T follicular helper cell (primary cell): ENCODE results near the gene CSRP1.
"Not testable (repeated sequence)": the region's sequence is repeated elsewhere in the genome, so short reads cannot be mapped to it uniquely, and the experiment has no call there.

Experiments
- DNase-seq: peaks from one replicate; pipeline ENCODE4 v3.0.0-alpha.2; 2020; ENCODE audit warnings: low read depth
- total RNA-seq, 2 experiments: gene quantifications; one replicate each; lab custom pipeline; 2026; lab: John Stamatoyannopoulos, UW

CSRP1 gene
- 45.1 to 56.7 reads per million in 2 experiments for total RNA-seq

DNA sequence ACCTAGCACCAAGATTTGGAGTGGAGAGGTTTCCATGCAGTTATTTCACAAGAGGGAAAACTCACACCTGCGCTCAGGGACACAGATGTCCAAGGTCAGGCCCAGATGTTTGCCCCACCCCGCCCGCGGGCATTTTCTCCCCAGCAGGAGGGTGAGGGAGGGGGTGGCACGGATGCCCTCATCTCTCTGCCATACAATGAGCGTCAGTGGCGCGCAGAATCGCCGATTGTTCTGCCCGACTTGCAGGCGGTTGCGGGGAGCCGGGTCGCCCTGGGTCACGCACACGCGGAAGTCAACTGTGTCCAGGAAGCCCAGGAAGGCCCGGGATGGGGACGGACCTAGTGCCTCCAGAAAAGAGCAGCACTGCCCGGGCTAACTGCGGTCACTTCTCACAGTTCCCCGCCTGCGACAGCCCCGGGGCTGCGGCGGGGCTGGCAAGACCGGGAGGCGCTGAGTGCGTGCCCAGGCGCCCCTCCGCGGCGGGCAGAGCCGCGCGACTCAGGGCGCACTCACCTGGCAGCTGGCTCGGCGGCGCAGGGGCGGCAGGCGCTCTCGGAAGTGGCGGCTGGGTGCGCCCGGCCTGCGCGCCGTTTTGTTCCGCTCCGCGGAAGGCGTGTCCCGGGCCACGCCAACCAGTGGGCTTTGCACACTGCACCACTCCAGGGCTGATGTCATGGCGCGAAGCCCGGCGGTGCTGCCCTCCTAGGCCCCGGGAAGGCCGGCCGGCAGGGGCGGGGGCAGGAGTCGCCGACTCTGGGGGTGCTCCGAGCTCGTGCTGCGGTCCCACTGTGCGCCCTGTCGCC is at the start of gene CSRP1:
Gene CSRP1, minus strand, starts transcription at position 567 of the 803 bp plus-strand sequence. CDS start 10,820 bp downstream, outside the sequence.
- DNase-seq, result peak; percentile 69

- DNase-seq, result no peak
Observed at GRCh38 chr1:201555593-201555945, 48.6 kb upstream of the CSRP1 start.

DNA sequence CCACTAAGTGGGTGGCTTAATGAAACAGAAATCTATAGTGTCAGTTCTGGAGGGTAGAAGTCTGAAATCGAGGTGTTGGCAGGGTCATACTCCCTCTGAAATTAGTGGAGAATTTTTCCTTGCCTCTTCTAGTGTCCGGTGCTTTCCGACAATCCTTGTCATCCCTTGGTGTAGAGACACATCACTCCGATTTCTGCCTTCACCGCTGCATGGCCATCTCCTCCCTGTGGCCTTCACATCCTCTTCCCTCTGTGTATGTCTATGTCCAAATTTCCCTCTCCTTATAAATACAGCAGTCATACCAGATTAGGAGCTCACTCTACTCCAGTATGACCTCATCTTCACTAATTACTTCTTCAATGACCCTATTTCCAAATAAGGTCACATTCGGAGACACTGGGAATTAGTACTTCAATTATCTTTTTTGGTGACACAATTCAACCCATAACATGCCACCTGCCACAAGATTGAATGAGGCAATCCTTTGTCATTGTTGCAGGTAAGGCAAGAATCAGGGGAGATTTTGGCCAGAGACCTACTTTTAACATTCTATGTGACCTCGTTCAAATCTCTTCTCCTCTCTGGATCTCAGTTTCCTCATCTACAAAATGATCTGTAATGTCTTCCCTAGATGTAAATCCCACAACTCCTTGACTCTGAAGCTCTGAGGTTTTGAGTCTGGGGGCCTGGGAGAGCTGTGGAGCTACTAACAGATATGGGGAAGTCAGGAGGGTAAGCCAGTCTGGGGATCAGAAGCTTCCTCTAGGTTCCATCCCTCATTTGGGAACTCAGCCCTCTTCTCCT is 48.1 kb upstream of the CSRP1 start:
- no peak for DNase-seq

- no peak for DNase-seq
Observed at GRCh38 chr1:201554190-201554600, 47.3 kb upstream of the CSRP1 start.

GRCh38 chr1:201553496-201554189 is 46.7 kb upstream of the CSRP1 start:
- DNase-seq, result no peak

DNA sequence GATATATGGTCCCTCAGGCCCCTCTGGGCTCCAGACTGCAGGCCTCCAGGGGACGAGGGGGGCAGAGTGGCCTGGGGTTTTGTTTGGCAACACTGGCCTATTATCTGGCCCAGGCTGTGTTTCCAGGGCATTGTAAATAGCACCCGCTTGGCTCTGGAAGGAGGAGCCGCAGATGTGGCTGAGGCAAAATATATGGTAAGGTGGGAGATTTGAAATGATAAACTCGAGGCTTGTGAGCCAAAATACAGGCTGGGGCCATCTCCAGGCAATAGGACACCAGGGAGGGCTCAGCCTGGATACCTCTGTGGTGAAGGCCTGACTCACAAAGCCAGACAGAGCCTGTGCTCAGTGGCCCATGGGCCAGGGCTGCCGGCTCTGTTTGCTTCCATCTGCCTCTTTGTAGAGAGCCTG is 46.0 kb upstream of the CSRP1 start:
- DNase-seq, result no peak

GRCh38 chr1:201551877-201552731 is 45.2 kb upstream of the CSRP1 start:
- no peak for DNase-seq

DNA sequence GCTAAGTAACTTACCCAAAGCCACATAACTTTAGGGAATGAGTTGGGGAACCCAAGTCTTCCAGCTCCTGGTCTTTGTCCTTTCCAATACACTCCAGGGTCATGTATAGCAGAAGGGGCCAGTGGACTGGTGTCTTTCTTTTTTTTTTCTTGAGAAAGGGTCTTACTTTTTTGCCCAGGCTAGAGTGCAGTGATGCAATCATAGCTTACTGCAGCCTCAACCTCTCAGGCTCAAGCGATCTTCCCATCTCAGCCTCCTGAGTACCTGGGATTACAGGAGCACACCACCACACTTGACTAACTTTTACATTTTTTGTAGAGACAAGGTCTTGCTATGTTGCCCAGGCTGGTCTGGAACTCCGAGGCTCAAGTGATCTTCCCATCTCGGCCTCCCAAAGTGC is 44.2 kb upstream of the CSRP1 start:
- no peak for DNase-seq

DNA sequence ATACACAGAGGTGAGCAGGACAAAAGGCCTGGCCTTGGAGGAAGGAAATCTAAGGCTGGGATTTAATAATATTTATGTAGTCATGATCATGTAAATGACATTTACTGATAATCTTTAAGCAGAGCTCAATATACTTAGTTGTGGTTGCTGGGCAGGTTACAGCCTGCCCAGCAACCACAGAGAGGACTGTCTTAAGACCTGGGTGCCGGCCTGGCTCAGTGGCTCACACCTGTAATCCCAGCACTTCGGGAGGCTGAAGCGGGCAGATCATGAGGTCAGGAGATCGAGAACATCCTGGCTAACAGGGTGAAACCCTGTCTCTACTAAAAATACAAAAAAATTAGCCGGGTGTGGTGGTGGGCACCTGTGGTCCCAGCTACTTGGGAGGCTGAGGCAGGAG is 42.6 kb upstream of the CSRP1 start:
- DNase-seq, result not testable (repeated sequence)

DNA sequence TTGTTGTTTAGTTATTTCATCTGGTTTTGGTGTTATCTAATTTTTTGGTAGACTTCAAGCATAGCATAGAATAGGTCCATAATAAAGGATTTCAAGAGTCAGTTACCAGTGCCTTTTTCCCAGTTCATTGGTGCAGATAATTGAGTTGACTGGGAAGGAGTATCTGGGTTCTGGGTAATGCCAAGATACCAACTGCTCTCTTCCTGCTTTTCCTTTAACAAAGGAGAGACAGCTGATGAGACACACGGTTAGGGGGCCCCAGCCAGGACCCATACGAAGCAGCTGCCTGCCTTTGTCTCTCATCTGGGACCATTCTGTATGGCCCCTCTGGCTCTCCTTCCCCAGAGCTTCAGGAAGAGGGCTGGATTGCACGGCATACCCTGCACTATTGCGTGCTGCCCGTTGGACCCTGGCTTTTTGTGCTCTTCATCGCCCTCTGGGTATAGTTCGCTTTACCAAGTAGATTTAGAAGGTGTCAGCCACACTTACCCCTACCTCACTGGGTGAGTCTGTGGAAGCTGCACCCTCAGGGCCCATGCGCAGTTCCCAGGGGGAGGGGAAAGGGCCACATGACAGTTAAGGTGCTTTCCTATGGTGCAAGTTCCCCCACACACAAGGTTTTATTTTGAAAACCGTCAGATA is 39.0 kb upstream of the CSRP1 start:
- no peak for DNase-seq

DNA sequence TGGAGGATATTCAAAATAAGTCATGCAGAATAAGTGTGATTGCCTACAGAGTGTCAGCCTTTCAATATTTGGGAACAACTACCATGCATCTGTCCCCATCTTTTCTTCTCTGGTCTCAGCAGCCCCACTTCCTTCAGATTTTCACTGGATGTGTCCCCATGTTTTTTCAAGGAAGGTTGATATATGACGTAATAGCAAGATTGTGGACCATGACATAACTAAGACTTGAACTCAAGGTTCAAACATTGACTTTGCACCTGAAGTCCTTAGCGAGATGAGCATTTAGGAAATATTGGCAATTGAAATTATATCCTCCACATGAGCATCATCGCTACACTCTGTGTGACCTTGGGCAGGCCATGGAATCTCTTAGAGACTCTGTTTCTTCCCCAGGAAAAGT is 37.8 kb upstream of the CSRP1 start:
- DNase-seq, result no peak

GRCh38 chr1:201543871-201544642 is 37.1 kb upstream of the CSRP1 start:
- no peak for DNase-seq

GRCh38 chr1:201542309-201543035 is 35.5 kb upstream of the CSRP1 start:
- no peak for DNase-seq

DNA sequence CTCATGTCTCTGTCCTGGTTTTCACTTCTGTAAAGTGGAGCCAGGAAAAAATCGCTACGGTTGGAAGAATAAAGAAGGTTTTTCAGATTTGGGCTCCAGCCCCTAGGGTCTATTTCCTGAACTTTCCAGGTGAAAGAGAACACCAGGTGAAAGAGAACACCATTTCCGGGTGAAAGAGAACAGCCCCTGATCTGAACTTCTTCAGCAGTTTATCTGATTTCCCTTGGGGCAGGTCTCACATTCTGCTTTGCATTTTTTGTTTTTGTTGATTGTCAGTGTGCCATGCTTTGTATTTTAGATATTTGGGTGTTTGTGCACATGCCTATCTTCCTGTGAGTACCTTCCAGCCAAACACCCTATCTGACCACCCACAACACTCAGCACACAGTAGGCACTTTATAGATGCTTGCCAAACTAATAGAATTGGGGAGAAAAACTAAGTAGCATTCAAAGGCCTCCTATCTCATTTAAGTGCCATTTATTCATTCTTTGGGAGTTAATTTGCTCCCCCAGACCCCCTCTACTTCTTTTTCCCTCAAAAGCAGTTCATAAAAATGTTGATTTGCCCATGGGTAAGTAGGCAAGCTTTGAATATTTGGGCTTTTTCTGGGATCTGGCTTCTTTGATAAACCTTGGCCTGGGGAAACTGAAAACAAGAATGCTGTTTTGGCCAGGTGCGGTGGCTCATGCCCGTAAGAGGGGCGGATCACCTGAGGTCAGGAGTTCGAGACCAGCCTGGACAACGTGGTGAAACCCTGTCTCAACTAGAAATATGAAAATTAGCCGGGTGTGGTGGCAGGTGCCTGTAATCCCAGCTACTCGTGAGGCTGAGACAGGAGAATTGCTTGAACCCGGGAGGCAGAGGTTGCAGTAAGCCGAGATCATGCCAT is 34.2 kb upstream of the CSRP1 start:
- DNase-seq, result no peak

DNA sequence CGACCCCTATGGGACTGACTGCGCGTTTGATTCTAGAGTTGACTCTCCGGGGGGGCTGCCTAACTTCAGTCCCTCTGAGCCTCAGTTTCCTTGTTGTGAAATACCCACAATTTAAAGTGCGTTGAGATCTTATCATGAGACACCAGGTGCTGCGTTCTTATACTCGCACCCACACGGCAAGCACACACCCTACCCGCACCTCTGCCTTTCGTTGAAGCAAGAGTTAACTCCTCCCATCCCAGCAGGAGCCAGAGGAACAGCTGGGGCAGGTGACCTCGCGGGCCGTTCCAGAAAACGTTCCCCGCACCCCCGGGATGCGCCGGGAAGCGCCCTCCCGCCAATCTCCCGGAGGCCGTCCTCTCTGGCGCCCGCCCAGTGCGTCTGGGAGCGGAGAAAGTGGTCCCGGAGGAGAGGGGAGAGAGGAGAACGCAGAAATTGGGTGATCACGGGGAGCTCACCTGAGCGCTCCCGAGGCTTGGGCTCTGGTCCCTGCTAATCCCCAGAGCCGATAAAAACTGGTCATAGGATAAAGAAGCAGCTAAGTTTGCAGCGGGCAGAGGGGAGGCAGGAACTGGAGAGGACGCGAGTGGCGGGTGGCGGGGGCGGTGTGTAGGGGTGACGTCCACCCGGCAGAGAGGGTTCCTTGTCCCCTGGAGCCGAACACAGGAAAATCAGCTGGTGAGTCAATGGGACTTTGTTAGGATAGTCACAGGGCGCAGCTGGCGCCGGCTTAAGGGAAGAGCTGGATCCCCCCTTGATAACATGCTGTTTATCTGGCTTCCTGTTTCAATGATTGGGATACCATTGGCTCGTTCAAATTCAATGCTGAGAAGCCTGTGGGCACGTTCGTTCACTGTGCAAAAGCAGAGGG is 32.9 kb upstream of the CSRP1 start:
- DNase-seq, result no peak

DNA sequence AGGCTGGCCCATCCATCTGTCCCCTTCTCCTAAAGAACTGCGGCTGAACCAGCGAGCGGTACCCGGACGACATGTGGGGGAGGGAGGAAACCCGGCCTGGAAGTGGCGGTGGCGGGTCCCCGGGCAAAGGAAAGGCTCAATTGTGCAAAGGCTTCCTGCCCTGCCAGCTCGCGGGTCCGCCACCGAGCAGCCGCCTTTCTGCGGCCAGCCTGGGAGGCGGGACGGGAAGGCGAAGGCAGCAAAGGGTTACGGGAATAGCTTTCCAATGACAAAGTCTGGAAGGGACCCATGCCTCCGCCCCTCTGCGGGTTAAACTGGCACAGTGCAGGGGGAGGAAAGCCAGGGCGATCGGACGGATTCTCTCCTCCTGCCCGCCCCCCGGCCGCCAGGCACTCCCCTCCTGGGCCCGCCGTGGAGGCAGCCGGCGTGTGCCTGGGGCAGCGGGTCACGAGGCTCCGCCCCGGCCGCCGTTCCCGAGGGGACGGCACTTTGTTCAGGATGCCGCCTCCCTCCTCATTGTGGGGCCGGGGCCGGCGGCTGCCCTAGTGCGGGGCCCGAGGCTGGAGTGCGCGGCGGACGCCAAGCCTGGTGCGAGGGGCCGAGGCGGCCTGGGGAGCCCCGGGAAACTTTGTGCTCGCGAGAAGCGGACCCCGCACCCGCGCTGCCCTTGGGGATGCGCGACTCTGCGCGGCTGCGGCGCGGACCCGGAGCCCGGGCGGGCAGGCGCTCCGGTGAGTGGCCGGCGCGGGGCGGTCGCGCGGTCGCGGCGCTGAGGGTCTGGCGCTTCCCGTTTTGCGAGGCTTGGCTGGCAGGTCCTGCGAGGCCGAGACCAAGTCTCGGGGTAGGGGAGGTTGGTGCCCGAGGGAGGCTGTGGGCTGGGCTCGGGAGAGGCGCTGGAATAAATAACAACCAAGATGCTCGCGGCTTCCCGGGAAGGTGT is 32.0 kb upstream of the CSRP1 start, which contains the start of gene NAV1:
Gene NAV1, plus strand, starts transcription at position 516 of the 940 bp plus-strand sequence. CDS start 83,758 bp downstream, outside the sequence.
- no peak for DNase-seq
